SK-N-SH treated with all-trans-retinoic acid at 6 μM for 48 hours (cell line): ENCODE measurements around the gene RTP5.

ENCODE experiments used
- ARNTL ChIP-seq: fragments of 450-650 bp; formaldehyde crosslinking; IDR thresholded peaks from 2 replicates; pipeline ENCODE4 v1.5.0; 2020; ENCODE audit warnings: low read depth, mild to moderate bottlenecking, moderate library complexity, borderline replicate concordance
- BACH2 ChIP-seq: fragments of 250-450 bp; sonication (Bioruptor Pico); IDR thresholded peaks from 2 replicates; pipeline ENCODE4 v1.9.0; 2021; ENCODE audit warnings: mild to moderate bottlenecking, borderline replicate concordance
- CSRNP3 ChIP-seq: fragments of 250-450 bp; sonication (Bioruptor Pico); IDR thresholded peaks from 2 replicates; pipeline ENCODE4 v1.5.1; 2021; ENCODE audit warnings: mild to moderate bottlenecking, moderate library complexity
- ESRRG ChIP-seq: fragments of 250-450 bp; sonication (Bioruptor Pico); IDR thresholded peaks from 2 replicates; pipeline ENCODE4 v1.6.1; 2021; ENCODE audit warnings: mild to moderate bottlenecking
- PATZ1 ChIP-seq: fragments of 250-450 bp; sonication (Bioruptor Pico); IDR thresholded peaks from 2 replicates; pipeline ENCODE4 v1.8.0; 2020; ENCODE audit warnings: mild to moderate bottlenecking, moderate library complexity, borderline replicate concordance
- POU6F1 ChIP-seq: fragments of 250-450 bp; sonication (Bioruptor Pico); IDR thresholded peaks from 2 replicates; pipeline ENCODE4 v1.8.0; 2021; ENCODE audit warnings: low read depth, mild to moderate bottlenecking, moderate library complexity, borderline replicate concordance
- TCF4 ChIP-seq: fragments of 250-450 bp; sonication (Bioruptor Pico); IDR thresholded peaks from 2 replicates; pipeline ENCODE4 v1.8.0; 2021; ENCODE audit warnings: mild to moderate bottlenecking, moderate library complexity, borderline replicate concordance
- TSHZ2 ChIP-seq: fragments of 250-450 bp; sonication (Bioruptor Pico); IDR thresholded peaks from 2 replicates; pipeline ENCODE4 v1.5.0; 2020; ENCODE audit warnings: mild to moderate bottlenecking, moderate library complexity
- ZFP3 ChIP-seq: fragments of 250-450 bp; sonication (Bioruptor Pico); IDR thresholded peaks from 2 replicates; pipeline ENCODE4 v1.5.0; 2020; ENCODE audit warnings: mild to moderate bottlenecking, moderate library complexity
- ZFP30 ChIP-seq: fragments of 450-650 bp; formaldehyde crosslinking; IDR thresholded peaks from 2 replicates; pipeline ENCODE4 v1.5.0; 2022; ENCODE audit warnings: mild to moderate bottlenecking, moderate library complexity
- ZNF565 ChIP-seq: fragments of 450-650 bp; formaldehyde crosslinking; conservative IDR thresholded peaks from 2 replicates; pipeline ENCODE4 v1.5.0; 2020; ENCODE audit warnings: low read depth, mild to moderate bottlenecking, moderate library complexity

- TF ChIP-seq ZFP30 (CRISPR knock-in tag) = no peak
- no peak for TF ChIP-seq PATZ1
- no peak for TF ChIP-seq TSHZ2
- TF ChIP-seq ZFP3 (CRISPR knock-in tag) = no peak
- TF ChIP-seq ESRRG (CRISPR knock-in tag) = no peak
- no peak for TF ChIP-seq ARNTL (CRISPR knock-in tag)
- no peak for TF ChIP-seq POU6F1 (CRISPR knock-in tag)
- TF ChIP-seq TCF4 = no peak
- no peak for TF ChIP-seq CSRNP3 (CRISPR knock-in tag)
- TF ChIP-seq BACH2 (CRISPR knock-in tag) = no peak
- no peak for TF ChIP-seq ZNF565 (CRISPR knock-in tag)
These were observed 4.0 kb upstream of the RTP5 start for GRCh38 chr2:241865416-241865956.
